ENCODE results near the gene JMJD1C. TPM values are rescaled to one million over a fixed set of nuclear protein-coding genes. Genes with fewer than 3 reads are reported as not detected.

JMJD1C gene
- total and polyA plus RNA-seq, 12 donors = 14.4 to 70.4 (median 39.2) TPM

DNA sequence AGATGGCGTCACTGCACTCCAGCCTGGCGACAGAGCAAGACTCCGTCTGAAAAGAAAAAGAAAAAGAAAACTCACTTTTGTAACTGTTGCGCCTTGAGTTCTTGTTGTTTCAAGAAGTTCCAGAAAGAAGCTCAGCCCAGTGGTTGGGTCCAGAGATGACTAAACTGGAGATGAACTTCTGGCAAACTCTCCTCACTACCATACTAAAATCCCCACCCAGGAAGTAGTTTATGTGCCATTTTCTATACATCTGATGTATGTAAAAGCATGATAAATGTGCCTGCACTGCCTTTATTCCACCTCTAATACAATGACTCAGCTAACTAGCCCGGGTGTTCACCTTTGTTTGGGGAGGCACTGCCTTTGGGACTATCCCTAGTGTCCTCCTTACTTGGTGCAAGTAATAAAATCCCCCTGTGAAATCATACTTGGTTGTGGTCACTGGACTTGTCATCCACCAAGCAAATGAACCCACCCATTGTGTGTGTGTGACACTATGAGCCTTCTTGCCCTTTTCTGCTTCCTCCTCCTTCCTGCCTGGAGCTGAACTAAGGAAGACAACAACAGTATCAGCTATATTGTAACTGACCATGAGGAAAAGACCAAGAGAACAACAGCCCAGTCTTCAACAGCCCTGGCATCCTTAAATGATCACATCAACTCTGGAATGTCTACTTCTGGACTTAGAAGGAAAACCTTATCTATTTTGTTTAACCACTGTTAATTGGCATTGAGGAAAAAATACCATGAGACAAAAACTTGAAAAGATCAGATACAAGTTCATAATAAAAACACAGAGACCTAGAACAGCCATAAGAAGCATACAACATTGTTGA, 33.6 kb downstream of the JMJD1C start:
- no peaks in the 10 kb centered on the region for H3K36me3 ChIP-seq
- no peaks in the 10 kb centered on the region for H3K9me3 ChIP-seq
- intact Hi-C loops (cut with DNase I) = no loop called here
- TF ChIP-seq, protein P1, sequence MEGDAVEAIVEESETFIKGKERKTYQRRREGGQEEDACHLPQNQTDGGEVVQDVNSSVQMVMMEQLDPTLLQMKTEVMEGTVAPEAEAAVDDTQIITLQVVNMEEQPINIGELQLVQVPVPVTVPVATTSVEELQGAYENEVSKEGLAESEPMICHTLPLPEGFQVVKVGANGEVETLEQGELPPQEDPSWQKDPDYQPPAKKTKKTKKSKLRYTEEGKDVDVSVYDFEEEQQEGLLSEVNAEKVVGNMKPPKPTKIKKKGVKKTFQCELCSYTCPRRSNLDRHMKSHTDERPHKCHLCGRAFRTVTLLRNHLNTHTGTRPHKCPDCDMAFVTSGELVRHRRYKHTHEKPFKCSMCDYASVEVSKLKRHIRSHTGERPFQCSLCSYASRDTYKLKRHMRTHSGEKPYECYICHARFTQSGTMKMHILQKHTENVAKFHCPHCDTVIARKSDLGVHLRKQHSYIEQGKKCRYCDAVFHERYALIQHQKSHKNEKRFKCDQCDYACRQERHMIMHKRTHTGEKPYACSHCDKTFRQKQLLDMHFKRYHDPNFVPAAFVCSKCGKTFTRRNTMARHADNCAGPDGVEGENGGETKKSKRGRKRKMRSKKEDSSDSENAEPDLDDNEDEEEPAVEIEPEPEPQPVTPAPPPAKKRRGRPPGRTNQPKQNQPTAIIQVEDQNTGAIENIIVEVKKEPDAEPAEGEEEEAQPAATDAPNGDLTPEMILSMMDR (IDR thresholded peaks at IDR 0.05) = no peak
- peak overlapping the region in 3 of 10 donors; percentile 27 to 51 (median 49) for H3K27ac ChIP-seq
- ATAC-seq = peak in 2 of 8 donors; percentile 10 to 47
- H3K27me3 ChIP-seq = no peaks in the 10 kb centered on the region
- no peak for DNase-seq
- peaks cover 5 to 94% (median 66%) of the 10 kb centered on the region in 9 donors for H3K4me1 ChIP-seq
- H3K4me3 ChIP-seq = no peak overlapping the region
- 91 to 94% methylated on average over 5 of the region's 5 CpGs for WGBS, 2 donors

DNA sequence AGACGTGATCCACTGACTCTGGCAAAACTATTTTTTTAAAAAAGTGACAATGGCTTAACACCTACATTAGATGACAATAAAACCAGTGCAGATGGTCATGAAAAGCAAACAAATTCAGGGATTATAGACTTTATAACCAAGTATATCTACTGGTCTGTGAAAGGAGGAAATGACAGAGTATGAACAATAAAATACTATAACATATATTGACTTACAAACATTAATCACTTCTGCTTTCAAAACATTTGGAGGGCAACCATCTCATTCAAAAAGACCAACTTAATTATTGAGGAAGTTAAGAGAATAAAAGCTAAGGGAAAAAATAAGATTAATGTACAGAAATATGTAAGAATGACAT, 34.8 kb downstream of the JMJD1C start:
- H3K27ac ChIP-seq = peak overlapping the region in 6 of 10 donors; percentile 13 to 61 (median 36)
- no peak overlapping the region for H3K4me3 ChIP-seq
- TF ChIP-seq, protein P1 (IDR thresholded peaks at IDR 0.05) = no peak
- no peak for DNase-seq
- intact Hi-C loops (cut with DNase I) = no loop called here
- WGBS, 2 donors = 79 to 85% methylated on average over 1 of the region's 1 CpG
- H3K9me3 ChIP-seq = no peaks in the 10 kb centered on the region
- no peaks in the 10 kb centered on the region for H3K36me3 ChIP-seq
- ATAC-seq = no peak
- H3K4me1 ChIP-seq = peaks cover 5 to 86% (median 54%) of the 10 kb centered on the region in 9 donors
- H3K27me3 ChIP-seq = no peaks in the 10 kb centered on the region

DNA sequence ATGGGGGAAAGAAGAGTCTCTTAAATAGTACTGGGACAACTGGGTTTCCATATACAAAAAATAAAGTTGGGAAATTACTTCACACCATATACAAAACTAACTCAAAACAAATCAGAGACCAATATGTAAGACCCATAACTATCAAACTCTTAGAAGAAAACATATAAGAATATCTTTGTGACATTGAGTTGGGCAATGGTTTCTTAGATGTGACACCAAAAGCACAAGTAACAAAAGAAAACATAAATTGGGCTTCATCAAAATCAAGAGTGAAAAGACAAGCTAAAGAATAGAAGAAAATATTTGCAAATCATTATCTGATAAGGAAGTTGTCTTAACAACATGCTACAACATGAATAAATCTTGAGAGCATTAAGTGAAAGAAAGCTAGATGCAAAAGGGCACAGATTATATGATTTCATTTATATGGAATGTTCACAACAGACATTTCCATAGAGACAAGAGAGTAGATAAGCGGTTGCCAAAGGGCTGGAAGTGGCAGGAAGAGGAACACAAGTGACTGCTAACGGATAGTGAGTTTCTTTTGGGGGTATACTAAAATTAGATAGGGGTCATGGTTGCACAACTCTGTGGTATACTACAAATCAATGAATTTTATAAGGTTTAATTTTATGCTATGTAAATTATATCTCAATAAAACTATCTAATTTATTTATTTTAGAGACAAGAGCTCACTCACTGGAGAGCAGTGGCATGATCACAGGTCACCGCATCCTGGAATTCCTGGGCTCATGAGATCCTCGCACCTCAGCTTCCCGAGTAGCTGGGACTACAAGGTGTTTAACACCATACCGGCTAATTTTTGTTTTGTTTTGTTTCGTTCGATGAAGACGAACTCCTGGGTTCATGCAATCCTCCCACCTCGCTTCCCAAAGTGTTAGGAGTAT, 35.4 kb downstream of the JMJD1C start:
- TF ChIP-seq, protein P1 (IDR thresholded peaks at IDR 0.05) = no peak
- 65 to 68% methylated on average over 10 of the region's 10 CpGs for WGBS, 2 donors
- peak overlapping the region in 8 of 10 donors; percentile 0 to 61 (median 43) for H3K27ac ChIP-seq
- DNase-seq (no peak), ATAC-seq (peak in 7 of 8 donors; percentile 17 to 72 (median 58))
- no peaks in the 10 kb centered on the region for H3K27me3 ChIP-seq
- intact Hi-C loops (cut with DNase I) = no loop called here
- H3K36me3 ChIP-seq = no peaks in the 10 kb centered on the region
- H3K4me3 ChIP-seq = no peak overlapping the region
- H3K9me3 ChIP-seq = no peaks in the 10 kb centered on the region
- H3K4me1 ChIP-seq = peaks cover 5 to 86% (median 53%) of the 10 kb centered on the region in 9 donors

DNA sequence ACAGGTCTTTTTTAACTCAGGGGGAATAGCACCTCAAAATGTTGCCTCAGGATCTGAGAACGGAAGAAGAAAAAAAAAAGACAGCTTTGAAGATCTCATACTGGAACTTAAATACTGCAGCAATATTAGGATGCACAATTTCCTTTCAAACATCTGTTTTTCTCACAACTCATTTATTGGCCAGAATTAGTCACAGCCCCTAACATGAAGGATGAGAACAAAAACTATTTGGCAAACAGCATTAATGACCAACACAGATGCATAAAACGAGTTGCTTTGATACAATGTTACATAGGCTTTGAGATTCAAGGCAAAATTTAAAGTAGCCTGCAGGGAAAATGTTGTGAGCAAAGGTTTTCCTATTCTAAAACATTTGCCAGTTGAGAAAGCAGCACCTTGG, 36.5 kb downstream of the JMJD1C start:
- Histone ChIP-seq H3K27ac (peak overlapping the region in 8 of 10 donors; percentile 11 to 61 (median 43)), H3K27me3 (no peaks in the 10 kb centered on the region), H3K4me1 (peaks cover 2 to 76% (median 53%) of the 10 kb centered on the region in 9 donors), H3K4me3 (peak overlapping the region in 1 of 10 donors; percentile 8), H3K9me3 (no peaks in the 10 kb centered on the region), H3K36me3 (no peaks in the 10 kb centered on the region)
- intact Hi-C loops (cut with DNase I) = loop anchor here in 1 of 10 donors (5.0 kb wide), 1 partner anchor 198 kb away; no protein-coding TSS in a partner anchor
- no peak for DNase-seq
- WGBS, 2 donors = 26 to 38% methylated on average over 2 of the region's 2 CpGs
- ATAC-seq = peak in 7 of 8 donors; percentile 38 to 79 (median 68)
- TF ChIP-seq, protein P1 (IDR thresholded peaks at IDR 0.05) = no peak

Data from heart right ventricle (tissue), 16 donors.